Measurements from ENCODE around the gene POMT1. TPM values are rescaled to one million over a fixed set of nuclear protein-coding genes. Genes with fewer than 3 reads are reported as not detected.
A peak's percentile ranks its signal among the peaks of the same experiment; 100 is the strongest.

POMT1 gene
- total RNA-seq, 2 experiments from 2014 or later: 41.5 to 53.7 TPM

GRCh38 chr9:131528886-131529505 is 26.3 kb downstream of the POMT1 start:
- DNase-seq: no peak
- Mint-ChIP-seq H3K27me3 (no peaks in the 10 kb centered on the region), H3K4me3 (peak overlapping the region; percentile 3), H3K9me3 (ENCODE audit: low read depth) (no peaks in the 10 kb centered on the region), H3K27ac (no peak overlapping the region), H3K4me1 (peaks cover 10% of the 10 kb centered on the region), H3K36me3 (peaks cover 28% of the 10 kb centered on the region)
- CTCF ChIA-PET: no interaction called here
- no peak for ATAC-seq

DNA sequence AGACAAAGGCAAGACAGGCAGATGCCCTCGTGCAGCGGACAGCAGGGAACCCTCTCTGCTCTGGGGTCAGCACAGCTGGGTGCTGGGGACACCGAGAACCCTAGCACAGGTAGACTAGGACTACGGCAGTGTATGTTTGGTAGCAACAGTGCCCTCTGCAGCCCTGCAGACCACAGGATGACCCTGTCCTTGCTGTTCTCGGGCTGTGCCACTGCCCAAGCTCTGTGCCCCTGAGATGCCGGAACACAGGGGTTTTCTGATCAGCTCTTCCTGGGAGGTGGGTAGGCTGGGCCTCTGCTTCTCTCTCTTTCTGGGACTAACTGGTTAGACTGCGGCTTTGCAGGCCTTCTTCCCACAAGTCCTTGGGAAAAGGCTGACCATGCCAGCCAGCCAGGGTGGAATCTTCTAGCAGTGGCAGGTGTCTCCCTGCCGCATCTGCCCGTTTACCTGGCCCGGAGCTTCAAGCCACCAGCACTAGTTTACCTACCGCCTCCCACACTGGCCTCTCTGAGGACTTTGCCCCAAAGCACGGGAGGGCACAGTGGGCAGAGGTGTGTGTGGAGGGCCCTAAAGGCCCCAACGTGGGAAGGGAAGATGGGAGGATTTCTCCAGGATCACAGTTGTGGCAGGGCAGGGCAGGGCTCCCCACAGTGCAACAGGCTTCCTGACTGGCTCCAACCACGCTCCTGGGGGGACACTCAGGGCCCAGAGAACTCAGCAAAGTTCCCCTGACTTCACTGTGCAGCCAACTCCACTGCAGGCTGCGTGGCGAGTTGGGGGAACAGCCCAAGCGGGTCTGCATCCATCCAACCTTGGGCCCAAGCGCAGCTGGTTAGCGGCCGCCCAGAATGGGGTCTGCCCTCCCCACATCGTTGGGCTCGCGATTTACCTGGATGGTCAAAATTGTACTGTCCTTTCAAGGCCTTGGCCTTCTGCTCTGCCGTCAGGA is 27.2 kb downstream of the POMT1 start:
- peak overlapping the region; percentile 67 for H3K27ac Mint-ChIP-seq
- H3K9me3 Mint-ChIP-seq (ENCODE audit: low read depth): no peaks in the 10 kb centered on the region
- H3K4me1 Mint-ChIP-seq: peaks cover 16% of the 10 kb centered on the region
- H3K36me3 Mint-ChIP-seq: peaks cover 21% of the 10 kb centered on the region
- CTCF ChIA-PET: no interaction called here
- no peaks in the 10 kb centered on the region for H3K27me3 Mint-ChIP-seq
- ATAC-seq (no peak), DNase-seq (no peak)
- peak overlapping the region; percentile 77 for H3K4me3 Mint-ChIP-seq

- Mint-ChIP-seq H3K4me1 (peaks cover 21% of the 10 kb centered on the region), H3K27me3 (no peaks in the 10 kb centered on the region), H3K36me3 (peaks cover 21% of the 10 kb centered on the region), H3K27ac (peak overlapping the region; percentile 65), H3K9me3 (ENCODE audit: low read depth) (no peaks in the 10 kb centered on the region), H3K4me3 (peak overlapping the region; percentile 77)
- DNase-seq (no peak), ATAC-seq (peak; percentile 31)
- CTCF ChIA-PET: no interaction called here
Measured at GRCh38 chr9:131530546-131530919, 27.8 kb downstream of the POMT1 start.

DNA sequence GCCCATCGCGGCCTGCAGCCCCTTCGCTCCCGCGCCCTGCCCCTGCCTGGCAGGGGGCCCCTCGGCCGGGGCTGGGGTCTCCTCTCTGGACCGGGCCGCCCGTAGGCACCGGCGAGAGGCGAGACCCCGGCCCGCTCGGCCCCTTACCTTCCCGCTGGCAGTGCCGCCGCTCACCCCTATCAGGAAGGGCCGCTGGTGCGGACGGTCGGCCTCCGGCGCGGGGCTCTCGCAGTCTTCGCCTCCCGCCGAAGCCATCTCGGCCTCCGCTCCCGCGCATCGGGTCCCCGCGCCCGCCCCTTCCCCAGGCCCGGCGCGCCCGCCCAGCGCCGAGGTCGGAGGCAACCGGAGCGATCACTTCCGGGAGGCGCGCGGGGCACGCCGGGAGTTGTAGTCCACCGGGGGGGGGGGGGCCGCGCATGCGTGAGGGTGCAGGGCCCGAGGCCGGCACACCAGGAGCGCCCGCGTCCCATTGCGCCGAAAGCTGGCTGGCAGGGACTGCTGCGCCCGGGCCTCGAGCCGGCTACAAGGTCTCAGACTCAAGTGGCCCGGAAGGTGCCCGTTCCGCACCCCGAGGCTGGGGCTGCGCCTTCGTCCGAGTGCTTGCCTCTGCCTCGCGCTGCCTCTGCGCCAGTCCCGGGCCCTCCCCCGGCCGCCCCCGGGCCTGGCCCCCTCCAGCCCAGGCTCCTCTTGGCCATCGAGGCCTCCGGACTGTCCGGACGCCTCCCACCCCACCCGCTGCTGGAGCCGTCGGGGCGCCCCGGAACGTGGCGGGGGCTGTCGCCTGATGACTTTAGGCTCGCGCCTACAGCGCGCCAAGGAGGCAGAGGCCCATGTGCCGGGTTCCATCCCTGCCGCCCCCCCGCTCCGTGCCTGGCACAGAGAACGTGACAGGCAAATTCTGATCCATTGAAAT is 28.5 kb downstream of the POMT1 start, which contains the start of gene UCK1:
TSS of gene UCK1 (minus strand) at position 344 of the 913 bp plus-strand sequence. CDS start at position 255, 89 bp downstream.
- no peaks in the 10 kb centered on the region for H3K27me3 Mint-ChIP-seq
- no peaks in the 10 kb centered on the region for H3K9me3 Mint-ChIP-seq (ENCODE audit: low read depth)
- peaks cover 16% of the 10 kb centered on the region for H3K36me3 Mint-ChIP-seq
- ATAC-seq (peak; percentile 96), DNase-seq (peak; percentile 79)
- peak within 1 kb of the TSS; percentile 77 for H3K4me3 Mint-ChIP-seq
- CTCF ChIA-PET: interaction anchor here (0.8 kb wide), 1 partner anchor 224 kb away, joined by 4 read pairs; no protein-coding TSS in a partner anchor
- peaks cover 21% of the 10 kb centered on the region for H3K4me1 Mint-ChIP-seq
- peak within 1 kb of the TSS; percentile 67 for H3K27ac Mint-ChIP-seq

GRCh38 chr9:131534721-131535237 is 32.1 kb downstream of the POMT1 start:
- ATAC-seq (no peak), DNase-seq (no peak)
- CTCF ChIA-PET: interaction anchor here (1.1 to 1.3 kb wide), 2 partner anchors 50 to 221 kb away, joined by 3 read pairs; no protein-coding TSS in a partner anchor
- H3K36me3 Mint-ChIP-seq: no peaks in the 10 kb centered on the region
- H3K4me3 Mint-ChIP-seq: no peak overlapping the region
- H3K27me3 Mint-ChIP-seq: no peaks in the 10 kb centered on the region
- H3K4me1 Mint-ChIP-seq: peaks cover 27% of the 10 kb centered on the region
- H3K9me3 Mint-ChIP-seq (ENCODE audit: low read depth): peaks cover 2% of the 10 kb centered on the region
- H3K27ac Mint-ChIP-seq: peak overlapping the region; percentile 64

DNA sequence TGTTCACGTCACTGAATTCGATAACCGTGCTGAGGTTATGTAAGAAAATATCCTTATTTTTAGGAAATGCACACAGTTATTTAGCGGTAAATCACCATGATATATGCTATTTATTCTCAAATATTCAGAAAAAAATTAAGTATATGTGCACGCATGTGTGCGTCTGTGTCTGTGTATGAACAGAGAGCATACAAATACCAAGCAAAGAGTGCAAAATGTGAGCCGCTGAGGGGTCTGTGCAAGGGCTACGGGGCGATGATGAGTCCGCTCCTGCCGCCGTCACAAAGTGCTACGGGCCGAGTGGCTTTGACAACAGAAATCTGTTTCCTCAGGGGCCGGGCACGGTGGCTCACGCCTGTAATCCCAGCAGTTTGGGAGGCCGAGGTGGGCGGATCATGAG is 35.2 kb downstream of the POMT1 start:
- Mint-ChIP-seq H3K36me3 (peaks cover 2% of the 10 kb centered on the region), H3K27me3 (no peaks in the 10 kb centered on the region), H3K27ac (no peak overlapping the region), H3K4me3 (no peak overlapping the region), H3K4me1 (peaks cover 26% of the 10 kb centered on the region), H3K9me3 (ENCODE audit: low read depth) (peaks cover 7% of the 10 kb centered on the region)
- DNase-seq (no peak), ATAC-seq (no peak)
- CTCF ChIA-PET: interaction anchor here (2.1 kb wide), 1 partner anchor 53 kb away, joined by 4 read pairs; no protein-coding TSS in a partner anchor

DNA sequence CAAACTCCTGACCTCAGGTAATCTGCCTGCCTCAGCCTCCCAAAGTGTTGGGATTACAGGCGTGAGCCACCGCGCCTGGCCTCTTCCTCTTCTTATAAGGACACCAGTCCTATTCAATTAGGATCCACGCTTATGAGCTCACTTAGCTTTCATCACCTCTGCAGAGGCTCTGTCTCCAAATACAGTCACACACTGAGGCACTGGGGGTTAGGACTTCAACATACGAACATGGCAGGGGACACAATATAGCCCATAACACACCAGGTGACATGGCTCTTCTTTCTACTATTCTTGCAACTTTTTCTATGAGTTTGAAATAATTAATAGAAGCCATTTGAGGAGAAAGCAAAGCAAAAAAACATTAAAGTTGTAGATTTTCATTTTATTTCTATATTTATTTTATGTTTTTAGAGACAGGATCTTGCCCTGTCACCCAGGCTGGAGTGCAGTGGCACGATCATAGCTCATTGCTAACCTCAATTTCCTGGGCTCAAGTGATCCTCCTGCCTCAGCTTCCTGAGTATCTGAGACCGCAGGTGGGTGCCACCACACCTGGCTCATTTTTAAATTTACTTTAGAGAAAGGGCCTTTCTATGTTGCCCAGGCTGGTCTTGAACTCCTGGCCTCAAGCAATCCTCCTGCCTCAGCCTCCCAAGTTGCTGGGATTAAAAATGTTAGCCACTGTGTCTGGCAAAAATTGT is 36.7 kb downstream of the POMT1 start:
- ATAC-seq: peak; percentile 60
- Mint-ChIP-seq H3K36me3 (peaks cover 11% of the 10 kb centered on the region), H3K4me1 (peaks cover 25% of the 10 kb centered on the region), H3K4me3 (no peak overlapping the region), H3K9me3 (ENCODE audit: low read depth) (peaks cover 15% of the 10 kb centered on the region), H3K27me3 (peaks cover 4% of the 10 kb centered on the region), H3K27ac (peak overlapping the region; percentile 70)
- peak; percentile 59 for DNase-seq
- CTCF ChIA-PET: interaction anchor here (0.6 to 2.1 kb wide), 2 partner anchors 36 to 52 kb away, joined by 3 to 4 read pairs; no protein-coding TSS in a partner anchor

- CTCF ChIA-PET: no interaction called here
- DNase-seq (no peak), ATAC-seq (no peak)
- Mint-ChIP-seq H3K9me3 (ENCODE audit: low read depth) (peaks cover 16% of the 10 kb centered on the region), H3K36me3 (peaks cover 18% of the 10 kb centered on the region), H3K27ac (no peak overlapping the region), H3K4me1 (peaks cover 23% of the 10 kb centered on the region), H3K27me3 (peaks cover 35% of the 10 kb centered on the region), H3K4me3 (no peak overlapping the region)
Measured at GRCh38 chr9:131543141-131543540, 40.4 kb downstream of the POMT1 start.

DNA sequence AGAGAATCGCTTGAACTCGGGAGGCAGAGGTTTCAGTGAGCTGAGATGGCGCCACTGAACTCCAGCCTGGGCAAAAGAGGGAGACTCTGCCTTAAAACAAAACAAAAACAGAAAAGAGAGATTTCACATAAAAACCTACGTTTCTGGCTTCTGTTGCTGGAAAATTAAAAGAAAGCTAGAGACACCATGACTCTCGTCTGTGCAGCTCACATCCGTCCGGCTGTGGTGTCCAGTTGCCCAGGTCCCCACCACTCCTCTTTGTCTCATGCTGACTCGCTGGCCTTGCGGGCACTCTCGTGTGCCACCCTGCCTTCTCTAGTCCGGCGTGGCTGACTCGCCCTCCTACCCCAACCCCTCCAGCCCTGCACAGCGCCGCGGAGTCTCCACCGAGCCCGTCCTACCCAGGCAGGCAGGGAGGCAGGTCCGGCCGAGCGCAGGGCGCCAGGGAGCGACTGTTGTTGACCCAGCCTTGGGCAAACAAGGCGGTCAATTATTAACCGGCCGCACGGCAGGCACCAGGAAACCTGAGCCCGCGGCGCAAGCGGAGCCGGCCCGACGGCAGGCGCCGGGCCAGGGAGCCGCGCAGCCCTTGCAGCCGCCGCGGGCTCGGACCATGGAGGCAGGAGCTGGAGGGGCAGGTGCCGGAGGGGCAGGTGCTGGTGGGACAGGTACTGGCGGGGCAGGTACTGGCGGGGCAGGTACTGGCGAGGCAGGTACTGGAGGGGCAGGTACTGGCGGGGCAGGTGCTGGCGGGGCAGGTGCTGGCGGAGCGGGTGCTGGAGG is 42.5 kb downstream of the POMT1 start, which contains the start of gene PRRT1B:
TSS of gene PRRT1B (plus strand) at position 521 of the 783 bp plus-strand sequence. CDS start at position 614, 93 bp downstream.
- DNase-seq (no peak), ATAC-seq (no peak)
- Mint-ChIP-seq H3K27ac (no peak within 1 kb of the TSS), H3K4me3 (no peak within 1 kb of the TSS), H3K9me3 (ENCODE audit: low read depth) (peaks cover 23% of the 10 kb centered on the region), H3K36me3 (peaks cover 25% of the 10 kb centered on the region), H3K4me1 (peaks cover 13% of the 10 kb centered on the region), H3K27me3 (peaks cover 55% of the 10 kb centered on the region)
- CTCF ChIA-PET: interaction anchor here (0.6 to 0.9 kb wide), 2 partner anchors 20 to 63 kb away, joined by 3 read pairs; no protein-coding TSS in a partner anchor

DNA sequence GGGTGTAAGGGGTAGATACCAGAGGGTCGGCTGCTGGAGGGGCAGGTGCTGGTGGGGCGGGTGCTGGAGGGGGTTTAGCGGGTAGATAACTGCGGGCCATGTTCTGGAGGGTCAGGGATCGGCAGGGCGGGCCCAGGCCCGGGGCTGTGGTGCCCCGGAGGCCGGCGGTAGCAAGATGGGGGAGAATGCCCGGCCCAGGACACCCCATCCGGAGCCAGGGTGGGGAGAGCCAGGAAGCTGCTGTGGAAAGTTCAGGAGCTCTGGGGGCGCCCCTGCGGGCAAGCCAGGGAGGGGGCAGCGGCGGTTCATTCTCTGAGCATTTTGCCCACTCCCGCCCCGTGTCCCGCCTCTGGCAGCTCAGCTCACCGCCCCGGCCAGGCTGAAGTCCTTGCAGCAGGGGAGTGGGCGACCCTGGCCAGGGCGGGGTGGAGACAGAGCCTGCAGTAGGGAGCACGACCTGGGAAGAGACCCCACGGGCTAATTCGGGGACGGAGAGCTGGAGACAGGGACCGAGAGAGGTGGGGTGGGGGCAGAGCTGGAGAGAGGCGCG is 43.1 kb downstream of the POMT1 start:
- Mint-ChIP-seq H3K9me3 (ENCODE audit: low read depth) (peaks cover 23% of the 10 kb centered on the region), H3K36me3 (peaks cover 25% of the 10 kb centered on the region), H3K4me3 (no peak overlapping the region), H3K27me3 (peaks cover 58% of the 10 kb centered on the region), H3K4me1 (peaks cover 8% of the 10 kb centered on the region), H3K27ac (no peak overlapping the region)
- ATAC-seq: no peak
- no peak for DNase-seq
- CTCF ChIA-PET: interaction anchor here (0.6 to 1.5 kb wide), 2 partner anchors 14 to 64 kb away, joined by 3 to 7 read pairs; no protein-coding TSS in a partner anchor
